HG03575 (cell line): Measurements from ENCODE around the gene LRP1-AS.

Source experiments
- ATAC-seq: cut with Tn5 transposase; IDR thresholded peaks from one replicate; pipeline ENCODE4 v1.9.1; 2021; ENCODE audit not compliant: unreplicated experiment, insufficient number of reproducible peaks, low FRiP score; ENCODE audit errors: extremely low read depth

LRP1-AS gene

GRCh38 chr12:57181561-57182155 lies 34.2 kb upstream of the LRP1-AS start:
- no peak for ATAC-seq

- ATAC-seq = no peak
Measured at GRCh38 chr12:57181072-57181471, 33.7 kb upstream of the LRP1-AS start.

GRCh38 chr12:57180321-57180989 lies 33.0 kb upstream of the LRP1-AS start:
- no peak for ATAC-seq

- no peak for ATAC-seq
Measured at GRCh38 chr12:57179331-57180086, 32.1 kb upstream of the LRP1-AS start.

- ATAC-seq = no peak
Measured at GRCh38 chr12:57178213-57178612, 30.8 kb upstream of the LRP1-AS start.

- ATAC-seq = no peak
Measured at GRCh38 chr12:57177354-57177753, 29.9 kb upstream of the LRP1-AS start.

GRCh38 chr12:57176846-57177245 lies 29.4 kb upstream of the LRP1-AS start:
- ATAC-seq = no peak

- ATAC-seq = no peak
Measured at GRCh38 chr12:57176139-57176477, 28.7 kb upstream of the LRP1-AS start.

- no peak for ATAC-seq
Measured at GRCh38 chr12:57175428-57176138, 28.2 kb upstream of the LRP1-AS start.

GRCh38 chr12:57173683-57174082 lies 26.3 kb upstream of the LRP1-AS start:
- no peak for ATAC-seq

GRCh38 chr12:57173089-57173488 lies 25.7 kb upstream of the LRP1-AS start:
- no peak for ATAC-seq

GRCh38 chr12:57171668-57172067 lies 24.2 kb upstream of the LRP1-AS start:
- no peak for ATAC-seq

- no peak for ATAC-seq
Measured at GRCh38 chr12:57170927-57171326, 23.5 kb upstream of the LRP1-AS start.

GRCh38 chr12:57170408-57170807 lies 23.0 kb upstream of the LRP1-AS start:
- no peak for ATAC-seq

- ATAC-seq = no peak
Measured at GRCh38 chr12:57169969-57170368, 22.6 kb upstream of the LRP1-AS start.

- ATAC-seq = no peak
Measured at GRCh38 chr12:57169046-57169795, 21.8 kb upstream of the LRP1-AS start.

- ATAC-seq = no peak
Measured at GRCh38 chr12:57168058-57168457, 20.6 kb upstream of the LRP1-AS start.

- ATAC-seq = no peak
Measured at GRCh38 chr12:57166971-57167371, 19.6 kb upstream of the LRP1-AS start.

- ATAC-seq = no peak
Measured at GRCh38 chr12:57165741-57166140, 18.3 kb upstream of the LRP1-AS start.
